ENCODE measurements around the gene NKAIN4.

The NKAIN4 gene

GRCh38 chr20:63280929-63281545 is 26.8 kb upstream of the NKAIN4 start:
- H3K9ac ChIP-seq (ENCODE audit: insufficient read length): no peak overlapping the region
- no peak overlapping the region for H3K27ac ChIP-seq
- TF ChIP-seq POLR2AphosphoS5 (IDR thresholded peaks at IDR 0.05; ENCODE audit: borderline replicate concordance, low read depth, low read length) (no peak), EZH2 (IDR thresholded peaks at IDR 0.05) (no peak), FOXP2 (optimal IDR thresholded peaks at IDR 0.05; ENCODE audit: control extremely low read depth, extremely low read length, insufficient read depth) (no peak)
- H3K36me3 ChIP-seq (ENCODE audit: insufficient read depth, low read length): peaks cover 5% of the 10 kb centered on the region; the same call in 1 of the 2 replicates
- DNase-seq (ENCODE audit: low read depth, low spot score): no peak
- no peak overlapping the region for H3K4me3 ChIP-seq
- no peaks in the 10 kb centered on the region for H3K9me3 ChIP-seq (ENCODE audit: low read depth, low read length)

GRCh38 chr20:63280371-63280770 is 26.1 kb upstream of the NKAIN4 start:
- no peak for DNase-seq (ENCODE audit: low read depth, low spot score)
- Histone ChIP-seq H3K9me3 (ENCODE audit: low read depth, low read length) (no peaks in the 10 kb centered on the region), H3K36me3 (ENCODE audit: insufficient read depth, low read length) (peaks cover 5% of the 10 kb centered on the region; the same call in 1 of the 2 replicates), H3K9ac (ENCODE audit: insufficient read length) (no peak overlapping the region), H3K27ac (no peak overlapping the region), H3K4me3 (no peak overlapping the region)
- no peak for TF ChIP-seq EZH2 (IDR thresholded peaks at IDR 0.05)
- no peak for TF ChIP-seq FOXP2 (optimal IDR thresholded peaks at IDR 0.05; ENCODE audit: control extremely low read depth, extremely low read length, insufficient read depth)
- no peak for TF ChIP-seq POLR2AphosphoS5 (IDR thresholded peaks at IDR 0.05; ENCODE audit: borderline replicate concordance, low read depth, low read length)

GRCh38 chr20:63279931-63280330 is 25.7 kb upstream of the NKAIN4 start:
- Histone ChIP-seq H3K4me3 (no peak overlapping the region), H3K27ac (no peak overlapping the region), H3K36me3 (ENCODE audit: insufficient read depth, low read length) (peaks cover 5% of the 10 kb centered on the region; the same call in 1 of the 2 replicates), H3K9ac (ENCODE audit: insufficient read length) (no peak overlapping the region), H3K9me3 (ENCODE audit: low read depth, low read length) (no peaks in the 10 kb centered on the region)
- no peak for DNase-seq (ENCODE audit: low read depth, low spot score)
- TF ChIP-seq POLR2AphosphoS5 (IDR thresholded peaks at IDR 0.05; ENCODE audit: borderline replicate concordance, low read depth, low read length): no peak
- TF ChIP-seq EZH2 (IDR thresholded peaks at IDR 0.05): no peak
- TF ChIP-seq FOXP2 (optimal IDR thresholded peaks at IDR 0.05; ENCODE audit: control extremely low read depth, extremely low read length, insufficient read depth): no peak

GRCh38 chr20:63278661-63279060 is 24.4 kb upstream of the NKAIN4 start:
- Histone ChIP-seq H3K27ac (no peak overlapping the region), H3K4me3 (no peak overlapping the region), H3K36me3 (ENCODE audit: insufficient read depth, low read length) (peaks cover 5% of the 10 kb centered on the region; the same call in 1 of the 2 replicates), H3K9me3 (ENCODE audit: low read depth, low read length) (no peaks in the 10 kb centered on the region), H3K9ac (ENCODE audit: insufficient read length) (no peak overlapping the region)
- TF ChIP-seq FOXP2 (optimal IDR thresholded peaks at IDR 0.05; ENCODE audit: control extremely low read depth, extremely low read length, insufficient read depth) (no peak), EZH2 (IDR thresholded peaks at IDR 0.05) (no peak)
- DNase-seq (ENCODE audit: low read depth, low spot score): no peak

GRCh38 chr20:63277466-63278272 is 23.4 kb upstream of the NKAIN4 start:
- Histone ChIP-seq H3K27ac (no peak overlapping the region), H3K4me3 (no peak overlapping the region), H3K9me3 (ENCODE audit: low read depth, low read length) (no peaks in the 10 kb centered on the region), H3K9ac (ENCODE audit: insufficient read length) (no peak overlapping the region), H3K36me3 (ENCODE audit: insufficient read depth, low read length) (peaks cover 5% of the 10 kb centered on the region; the same call in 1 of the 2 replicates)
- DNase-seq (ENCODE audit: low read depth, low spot score): no peak
- TF ChIP-seq FOXP2 (optimal IDR thresholded peaks at IDR 0.05; ENCODE audit: control extremely low read depth, extremely low read length, insufficient read depth) (no peak), POLR2AphosphoS5 (IDR thresholded peaks at IDR 0.05; ENCODE audit: borderline replicate concordance, low read depth, low read length) (no peak), EZH2 (IDR thresholded peaks at IDR 0.05) (no peak)

- no peak for TF ChIP-seq POLR2AphosphoS5 (IDR thresholded peaks at IDR 0.05; ENCODE audit: borderline replicate concordance, low read depth, low read length)
- TF ChIP-seq EZH2 (IDR thresholded peaks at IDR 0.05): no peak
- TF ChIP-seq FOXP2 (optimal IDR thresholded peaks at IDR 0.05; ENCODE audit: control extremely low read depth, extremely low read length, insufficient read depth): no peak
- Histone ChIP-seq H3K27ac (no peak overlapping the region), H3K9ac (ENCODE audit: insufficient read length) (no peak overlapping the region), H3K9me3 (ENCODE audit: low read depth, low read length) (no peaks in the 10 kb centered on the region), H3K36me3 (ENCODE audit: insufficient read depth, low read length) (peaks cover 5% of the 10 kb centered on the region; the same call in 1 of the 2 replicates), H3K4me3 (no peak overlapping the region)
- DNase-seq (ENCODE audit: low read depth, low spot score): no peak
Measured at GRCh38 chr20:63276956-63277355, 22.7 kb upstream of the NKAIN4 start.

GRCh38 chr20:63275825-63276224 is 21.6 kb upstream of the NKAIN4 start:
- DNase-seq (ENCODE audit: low read depth, low spot score): no peak
- Histone ChIP-seq H3K36me3 (ENCODE audit: insufficient read depth, low read length) (peaks cover 5% of the 10 kb centered on the region; the same call in 1 of the 2 replicates), H3K27ac (no peak overlapping the region), H3K4me3 (no peak overlapping the region), H3K9me3 (ENCODE audit: low read depth, low read length) (no peaks in the 10 kb centered on the region), H3K9ac (ENCODE audit: insufficient read length) (no peak overlapping the region)
- no peak for TF ChIP-seq FOXP2 (optimal IDR thresholded peaks at IDR 0.05; ENCODE audit: control extremely low read depth, extremely low read length, insufficient read depth)
- TF ChIP-seq POLR2AphosphoS5 (IDR thresholded peaks at IDR 0.05; ENCODE audit: borderline replicate concordance, low read depth, low read length): no peak
- no peak for TF ChIP-seq EZH2 (IDR thresholded peaks at IDR 0.05)

GRCh38 chr20:63274381-63275228 is 20.3 kb upstream of the NKAIN4 start:
- no peak overlapping the region for H3K9ac ChIP-seq (ENCODE audit: insufficient read length)
- no peak overlapping the region for H3K4me3 ChIP-seq
- no peak for TF ChIP-seq EZH2 (IDR thresholded peaks at IDR 0.05)
- no peak for TF ChIP-seq POLR2AphosphoS5 (IDR thresholded peaks at IDR 0.05; ENCODE audit: borderline replicate concordance, low read depth, low read length)
- no peak for TF ChIP-seq FOXP2 (optimal IDR thresholded peaks at IDR 0.05; ENCODE audit: control extremely low read depth, extremely low read length, insufficient read depth)
- H3K9me3 ChIP-seq (ENCODE audit: low read depth, low read length): no peaks in the 10 kb centered on the region
- H3K27ac ChIP-seq: no peak overlapping the region
- no peak for DNase-seq (ENCODE audit: low read depth, low spot score)
- H3K36me3 ChIP-seq (ENCODE audit: insufficient read depth, low read length): peaks cover 5% of the 10 kb centered on the region; the same call in 1 of the 2 replicates
